ENCODE measurements around the gene KNDC1.
"Not testable (repeated sequence)": the region's sequence is repeated elsewhere in the genome, so short reads cannot be mapped to it uniquely, and the experiment has no call there.

Gene KNDC1

DNA sequence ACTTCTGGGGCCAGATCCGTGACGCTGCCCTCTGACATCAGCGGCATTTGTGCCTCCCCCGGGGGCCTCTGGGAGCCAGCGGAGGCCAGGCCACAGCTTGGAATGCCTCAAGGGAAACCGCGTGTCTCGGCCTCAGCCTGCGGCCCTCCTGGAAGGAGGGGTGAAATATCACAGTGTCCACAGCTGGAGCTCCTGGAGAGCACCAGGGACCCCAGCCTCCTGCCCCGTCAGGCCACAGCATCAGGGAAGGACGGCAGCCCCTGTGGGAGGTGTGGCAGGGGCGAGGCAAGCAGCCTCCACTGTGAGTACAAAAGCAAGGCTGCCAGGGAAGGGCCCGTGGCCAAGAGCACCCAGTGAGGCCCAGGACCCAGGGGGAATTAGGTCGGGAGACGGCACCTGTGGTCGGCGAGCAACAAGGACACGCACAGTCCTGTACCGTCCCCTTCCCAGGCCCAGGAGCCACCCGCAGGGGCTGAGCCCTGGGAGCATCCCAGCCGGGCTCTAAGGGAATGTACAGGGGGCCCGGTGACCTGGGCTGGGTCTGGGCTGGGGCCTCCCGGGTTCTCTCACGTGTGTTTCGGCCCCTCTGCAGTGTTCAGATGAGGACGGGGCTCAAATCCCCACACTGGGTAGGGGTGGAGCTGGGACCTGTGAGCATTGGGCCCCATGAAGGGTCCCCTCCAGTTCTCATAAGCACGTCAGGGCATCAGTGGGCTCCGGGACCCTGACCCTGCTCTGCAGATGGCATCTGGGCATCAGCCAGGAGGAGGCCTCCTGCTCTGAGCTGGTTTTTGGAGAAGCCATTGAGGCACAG, 18.7 kb upstream of the KNDC1 start:
- DNase-seq: no peak

DNA sequence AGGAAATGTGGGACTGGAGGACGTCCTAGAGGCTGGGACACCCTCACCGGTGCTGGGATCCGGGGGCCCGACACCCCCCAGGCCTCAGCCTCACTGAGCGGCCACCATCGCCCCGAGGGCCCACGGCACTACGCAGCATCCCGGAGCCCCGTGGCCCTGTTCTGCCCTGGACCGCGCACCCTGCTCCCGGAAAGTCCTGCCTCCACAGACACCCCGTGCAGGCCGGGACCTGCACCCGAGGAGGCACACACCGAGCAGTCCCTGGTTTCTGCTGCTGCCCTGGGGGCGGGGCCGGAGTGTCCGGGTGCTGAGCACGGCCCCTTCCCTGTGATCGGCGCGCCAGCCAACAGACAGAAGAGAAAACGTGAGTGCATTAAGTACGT, 18.1 kb upstream of the KNDC1 start:
- DNase-seq: no peak

DNA sequence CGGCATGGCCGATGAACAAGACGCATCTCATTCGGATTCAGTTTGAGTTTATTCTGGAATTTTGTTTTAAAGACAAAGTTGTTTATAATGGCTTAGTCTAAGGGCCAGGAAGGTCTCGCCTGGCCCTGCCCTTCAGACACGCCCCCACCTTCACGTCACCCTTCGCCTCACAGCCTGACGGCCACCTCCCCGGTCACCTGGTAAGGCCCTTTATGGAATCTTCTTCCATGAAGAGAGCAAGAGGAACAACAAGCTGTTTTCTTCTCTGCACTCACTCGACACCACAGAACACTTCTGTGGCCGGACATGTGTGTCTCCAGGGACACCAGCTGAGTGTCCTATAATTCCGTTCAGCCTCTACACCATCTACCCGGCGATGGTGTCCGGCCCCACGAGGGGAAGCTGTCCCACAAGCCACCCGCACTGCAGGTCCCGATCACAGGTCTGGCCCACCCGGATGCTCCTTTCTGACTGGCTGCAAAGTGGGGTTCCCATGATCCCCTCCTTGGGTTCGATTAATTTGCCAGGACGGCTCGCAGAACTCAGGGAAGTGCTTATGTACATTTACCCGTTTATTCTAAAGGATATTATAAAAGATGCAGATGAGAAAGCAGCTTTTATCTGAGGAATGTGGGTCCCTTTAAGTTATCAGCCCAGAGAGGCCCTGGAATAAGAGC, 17.4 kb upstream of the KNDC1 start:
- no peak for DNase-seq

DNA sequence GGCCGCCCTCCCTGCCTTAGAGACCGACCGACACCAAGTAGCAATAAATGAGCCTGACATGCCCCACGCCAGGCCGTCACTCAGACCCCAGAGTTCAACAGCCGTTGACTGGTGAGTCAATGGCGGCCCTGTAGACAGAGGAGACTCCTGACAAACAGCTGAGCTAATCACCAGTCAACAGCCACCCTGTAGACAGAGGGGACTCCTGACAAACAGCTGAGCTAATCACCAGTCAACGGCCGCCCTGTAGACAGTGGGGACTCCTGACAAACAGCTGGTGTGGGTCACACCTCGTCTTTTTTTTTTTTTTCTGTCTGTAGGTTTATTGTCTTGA, 16.9 kb upstream of the KNDC1 start:
- DNase-seq: no peak

DNA sequence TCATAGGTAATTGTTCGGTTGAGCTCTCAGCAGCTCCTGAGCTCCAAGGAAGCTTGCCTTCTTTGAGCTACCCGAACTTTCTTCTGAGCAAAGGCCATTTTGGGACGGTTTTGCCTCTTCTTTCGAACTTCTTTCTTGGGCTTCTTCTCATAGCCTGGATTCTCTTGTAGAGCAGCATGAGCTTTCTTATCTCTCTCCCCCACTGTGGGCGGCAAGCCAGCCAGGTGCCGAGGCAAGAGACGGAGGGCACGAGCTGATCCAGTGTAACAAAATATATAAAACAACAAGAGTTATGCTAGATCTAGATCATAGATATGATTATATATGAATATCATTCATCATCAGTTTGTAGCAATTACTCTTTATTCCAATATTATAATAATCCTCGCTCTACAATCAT, 16.5 kb upstream of the KNDC1 start:
- no peak for DNase-seq

DNA sequence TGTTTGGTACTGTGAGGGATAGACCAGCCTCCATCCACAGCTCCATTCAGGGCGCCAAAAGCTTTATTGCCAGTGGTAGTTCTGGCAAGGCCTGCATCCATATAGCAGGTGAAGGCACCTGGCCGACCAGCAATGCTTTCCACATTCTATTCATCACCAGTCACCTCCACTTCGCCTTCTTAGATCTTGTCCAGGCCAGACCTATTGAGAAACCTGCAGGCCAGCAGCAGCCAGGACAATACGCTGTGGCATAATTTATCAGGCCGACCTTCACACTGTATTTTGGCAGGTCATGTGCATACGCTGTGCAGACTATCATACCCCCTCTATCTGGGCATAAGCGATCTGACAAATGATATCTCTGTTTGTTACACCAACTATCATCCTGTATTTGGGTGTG, 15.2 kb upstream of the KNDC1 start:
- no peak for DNase-seq

DNA sequence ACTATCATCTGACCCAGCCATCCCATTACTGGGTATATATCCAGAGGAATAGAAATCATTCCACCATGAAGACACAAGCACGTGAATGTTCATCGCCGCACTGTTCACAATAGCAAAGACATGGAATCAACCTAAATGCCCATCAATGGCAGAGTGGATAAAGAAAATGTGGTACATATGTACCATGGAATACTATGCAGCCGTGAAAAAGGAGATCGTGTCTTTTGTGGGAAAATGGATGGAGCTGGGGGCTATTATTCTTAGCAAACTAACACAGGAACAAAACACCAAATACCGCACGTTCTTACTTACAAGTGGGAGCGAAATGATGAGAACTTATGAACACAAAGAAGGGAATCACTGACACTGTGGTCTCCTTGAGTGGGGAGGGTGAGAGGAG, 9.8 kb upstream of the KNDC1 start:
- no peak for DNase-seq

DNA sequence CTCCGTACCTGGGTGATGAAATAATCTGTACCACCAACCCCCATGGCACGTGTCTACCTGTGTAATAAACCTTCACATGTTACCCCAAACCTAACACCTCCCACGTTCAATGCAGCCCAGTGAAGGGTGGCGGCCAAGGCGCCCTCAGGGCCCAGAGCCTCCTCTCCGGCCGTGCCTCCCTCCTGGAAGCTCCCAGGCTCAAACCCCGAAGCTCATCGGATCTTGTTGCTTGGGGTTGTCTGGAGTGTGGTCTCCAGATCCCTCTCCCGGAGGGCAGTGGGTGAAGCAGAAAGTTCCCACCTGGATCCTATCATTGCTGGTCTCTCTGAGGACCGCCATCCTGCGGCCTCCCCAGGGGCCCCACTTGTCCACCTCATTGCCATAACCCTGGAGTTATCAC, 9.4 kb upstream of the KNDC1 start:
- DNase-seq: no peak

DNA sequence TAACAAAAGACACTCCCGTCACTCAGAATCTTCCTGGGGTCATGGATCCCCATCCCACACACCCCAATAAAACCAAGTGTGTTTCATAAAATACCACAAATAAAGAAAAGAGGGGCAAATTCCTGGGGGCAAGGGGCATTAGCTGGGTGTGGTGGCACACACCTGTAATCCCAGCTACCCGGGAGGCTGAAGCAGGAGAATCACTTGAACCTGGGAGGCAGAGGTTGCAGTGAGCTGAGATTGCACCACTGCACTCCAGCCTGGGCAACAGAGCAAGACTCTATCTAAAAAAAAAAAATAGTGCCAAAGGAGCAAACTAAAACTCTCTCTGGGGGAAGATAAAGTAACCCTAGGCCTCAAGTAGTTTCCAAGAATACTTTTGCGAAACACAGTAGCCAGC, 8.9 kb upstream of the KNDC1 start:
- DNase-seq: not testable (repeated sequence)

DNA sequence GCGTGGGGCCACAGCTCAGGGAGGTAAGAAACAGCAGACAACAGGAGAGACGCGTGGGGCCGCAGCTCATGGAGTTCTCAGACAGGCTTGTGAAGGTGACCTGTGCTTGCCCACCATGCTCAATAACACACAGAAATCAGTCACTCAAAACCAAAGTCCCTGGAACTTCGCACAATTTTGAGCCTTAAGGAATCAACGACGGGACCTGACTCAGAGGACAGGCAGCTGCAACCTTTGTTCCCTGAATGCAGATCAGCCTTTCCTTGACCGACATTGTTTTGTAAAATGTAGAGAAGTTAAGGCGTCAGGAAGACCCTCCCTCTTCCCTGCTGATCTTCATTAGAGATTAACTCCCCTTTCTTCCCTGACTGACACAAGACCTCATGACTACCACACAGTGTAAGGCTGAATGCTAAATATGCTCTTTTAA, 8.5 kb upstream of the KNDC1 start:
- DNase-seq: no peak

DNA sequence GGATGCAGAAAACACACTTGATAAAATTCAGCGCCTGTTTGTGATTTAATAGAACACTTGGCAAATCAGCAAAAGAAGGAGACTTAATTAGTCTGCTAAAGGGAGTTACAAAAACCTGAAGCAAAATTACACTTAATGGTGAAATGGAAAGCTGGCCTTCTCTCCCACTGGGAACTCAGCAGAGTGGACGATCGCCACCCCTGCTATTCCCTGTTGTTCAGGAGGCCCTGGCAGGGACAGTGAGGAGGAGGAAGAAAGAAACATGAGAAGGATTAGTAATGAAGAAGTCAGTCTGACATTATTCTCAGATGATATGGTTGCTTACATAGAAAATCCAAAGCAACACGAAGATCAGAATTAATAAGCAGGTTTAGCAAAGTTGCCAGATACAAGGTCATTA, 5.6 kb upstream of the KNDC1 start:
- DNase-seq: no peak

DNA sequence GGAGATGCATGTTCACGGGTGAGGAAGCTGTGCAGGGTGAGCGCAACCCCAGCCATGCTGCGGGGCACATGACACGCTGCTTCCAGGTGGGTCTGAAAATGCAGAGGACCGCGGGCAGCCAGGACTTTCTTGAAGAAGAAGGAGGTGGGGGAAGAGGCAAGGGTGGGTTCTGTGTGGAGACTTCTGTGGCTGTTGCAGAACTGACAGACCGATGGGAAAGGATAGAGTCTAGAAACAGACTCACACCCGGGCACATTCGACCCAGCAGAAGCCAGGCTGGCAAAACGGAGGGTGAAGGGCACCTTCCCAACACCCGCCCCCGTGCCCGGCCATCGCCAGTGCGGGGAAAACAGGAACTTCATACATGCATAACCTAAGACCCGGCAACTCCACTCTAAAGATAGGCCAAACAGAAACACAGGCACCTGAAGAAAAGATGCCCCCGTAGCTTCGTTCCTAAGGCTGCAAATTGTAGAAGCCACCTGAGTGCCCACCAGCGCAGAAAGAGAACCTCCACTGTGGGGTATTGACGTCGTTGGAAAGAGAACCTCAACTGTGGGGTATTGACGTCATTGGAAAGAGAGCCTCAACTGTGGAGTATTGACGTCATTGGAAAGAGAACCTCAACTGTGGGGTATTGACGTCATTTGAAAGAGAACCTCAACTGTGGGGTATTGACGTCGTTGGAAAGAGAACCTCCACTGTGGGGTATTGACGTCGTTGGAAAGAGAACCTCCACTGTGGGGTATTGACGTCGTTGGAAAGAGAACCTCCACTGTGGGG, 4.8 kb upstream of the KNDC1 start:
- no peak for DNase-seq

DNA sequence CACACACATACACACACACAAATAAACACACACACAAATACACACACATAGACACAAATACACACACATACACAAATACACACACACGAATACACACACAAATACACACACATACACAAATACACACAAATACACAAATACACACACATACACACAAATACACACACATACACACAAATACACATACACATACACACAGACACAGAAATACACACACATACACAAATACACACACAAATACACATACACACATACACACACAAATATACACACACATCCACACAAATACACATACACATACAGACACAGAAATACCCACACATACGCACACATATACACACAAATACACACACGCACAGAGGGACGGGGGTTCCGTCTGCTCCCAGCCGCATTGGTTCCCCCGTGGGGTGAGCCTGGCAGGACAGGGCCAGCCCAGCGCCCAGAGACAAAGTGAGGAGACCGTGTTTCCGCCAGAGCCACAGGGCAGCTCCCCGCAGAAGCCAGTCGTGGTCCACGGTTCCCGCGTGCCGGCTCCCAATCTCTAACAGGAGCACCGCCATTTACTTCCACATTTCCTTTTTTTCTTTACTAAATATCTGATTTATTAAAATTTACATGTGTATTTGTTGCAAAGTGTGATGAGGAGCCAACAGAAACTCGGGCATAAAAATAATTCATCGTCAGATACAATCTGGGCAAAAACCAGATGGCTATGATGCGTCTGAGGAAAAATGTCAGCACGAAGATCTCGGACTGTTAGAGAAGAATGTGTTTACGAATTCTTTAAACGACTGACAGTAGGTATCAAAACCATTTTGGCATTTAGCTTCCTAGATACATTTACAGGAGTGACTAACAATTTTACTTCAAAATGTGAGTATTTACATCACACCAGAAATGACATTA, 3.1 kb upstream of the KNDC1 start:
- DNase-seq: no peak

DNA sequence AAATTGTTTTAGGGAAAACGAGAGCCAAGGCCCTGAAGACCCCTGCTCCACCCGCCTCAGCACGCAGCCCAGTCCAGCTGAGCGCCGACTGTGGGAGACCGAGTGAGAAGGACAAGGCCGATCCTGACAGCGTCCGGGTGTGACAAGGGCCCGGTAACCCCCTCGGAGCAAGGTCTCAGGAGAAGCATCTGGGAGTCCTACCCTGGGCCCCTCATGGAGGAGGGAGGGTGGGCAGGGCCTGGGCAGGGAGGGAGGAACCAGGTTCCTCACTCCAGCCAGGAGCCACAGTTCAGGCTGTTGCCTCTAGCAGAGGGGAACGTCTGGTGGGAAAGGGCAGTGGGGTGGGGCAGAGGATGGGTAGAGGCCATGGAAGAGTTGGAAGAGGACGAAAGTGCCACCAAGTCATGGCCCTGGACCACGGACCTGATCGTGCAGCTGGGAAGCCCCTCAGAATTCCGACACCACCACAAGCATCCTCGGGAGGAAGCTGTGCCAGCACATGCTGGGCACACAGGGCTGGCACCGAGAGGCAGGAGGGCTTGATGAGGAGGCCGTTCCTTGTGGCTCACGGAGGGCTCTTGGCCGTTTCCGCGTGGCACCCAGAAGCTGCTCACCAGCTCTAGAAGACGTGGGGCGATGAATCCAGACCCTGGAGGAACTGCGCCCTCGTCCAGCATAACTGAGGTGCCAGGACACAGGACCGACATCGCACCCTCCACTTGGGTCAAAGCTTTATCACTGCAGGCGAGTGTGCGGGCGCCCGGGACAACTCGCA, 2.2 kb upstream of the KNDC1 start:
- no peak for DNase-seq

DNA sequence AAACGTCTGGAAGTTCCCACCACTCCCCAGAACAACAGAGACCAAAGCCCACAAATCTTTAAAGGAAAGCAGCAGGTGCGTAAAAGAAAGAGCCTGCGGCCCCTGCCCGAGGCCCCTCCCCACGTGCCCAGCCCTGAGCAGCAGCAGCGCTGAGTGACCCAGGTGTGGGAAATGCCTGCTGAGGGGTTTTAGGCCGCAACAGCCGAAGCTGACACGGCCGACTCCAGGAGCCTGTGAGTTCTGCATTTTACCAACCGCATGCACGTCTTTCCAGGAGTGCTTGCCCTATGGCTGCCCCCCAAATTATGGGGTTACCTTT, 1.6 kb upstream of the KNDC1 start:
- no peak for DNase-seq

DNA sequence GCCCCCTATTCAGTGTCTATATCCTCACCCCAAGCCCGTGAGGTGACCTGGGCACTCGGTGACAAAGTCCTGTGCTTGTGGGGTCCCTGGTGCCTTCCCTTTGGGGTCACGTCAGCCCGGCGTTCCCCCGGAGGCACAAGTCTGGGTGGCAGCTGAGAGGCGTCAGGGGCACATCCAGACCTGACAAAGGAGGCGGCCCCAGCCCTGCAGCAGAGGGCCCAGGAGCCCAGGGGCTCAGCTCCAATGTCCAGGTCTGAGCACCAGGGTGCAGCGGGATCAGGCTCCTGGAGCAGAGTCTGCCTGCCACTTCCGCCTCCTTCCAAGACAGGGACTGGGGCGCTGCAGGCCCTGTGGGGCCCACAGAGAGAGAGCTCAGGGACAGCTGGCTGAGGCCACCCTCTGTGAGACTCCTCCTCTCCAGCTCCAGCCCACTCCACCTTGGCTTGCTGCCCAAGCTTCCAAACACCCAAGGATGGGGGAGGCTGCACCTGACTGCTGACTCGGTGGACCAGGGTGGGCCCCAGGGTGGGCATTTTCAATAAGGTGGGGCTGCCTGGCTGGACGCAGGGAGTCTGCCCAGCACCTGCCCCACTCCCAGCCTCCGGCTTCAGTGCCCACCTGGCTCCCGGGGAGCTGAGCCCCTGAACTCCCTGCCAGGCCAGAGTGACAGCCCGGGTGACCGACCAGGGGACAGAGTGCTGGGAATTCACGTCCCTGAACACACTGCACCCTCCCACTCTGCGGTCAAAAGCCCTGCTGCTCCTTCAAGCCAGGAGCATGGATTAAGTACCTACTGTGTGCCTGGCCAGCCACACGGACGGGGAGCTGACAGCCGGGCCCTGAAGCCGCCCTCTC, 1.0 kb upstream of the KNDC1 start:
- no peak for DNase-seq

DNA sequence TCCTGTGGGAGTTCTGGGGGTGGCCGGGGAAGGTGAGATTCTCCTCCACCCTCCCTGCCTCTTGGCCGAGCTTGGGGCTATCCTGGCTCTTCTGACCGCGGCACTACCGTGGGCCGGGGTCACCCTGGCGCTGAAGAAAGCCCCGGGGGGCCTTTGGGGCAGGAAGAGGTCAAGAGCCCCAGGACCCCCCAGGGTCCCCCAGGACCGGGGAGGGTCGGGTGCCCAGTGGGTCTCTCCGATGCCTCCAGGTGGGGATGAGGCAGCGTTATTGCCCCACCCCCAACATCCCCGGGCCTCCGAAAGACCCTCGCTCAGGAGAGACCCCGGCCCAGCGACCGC, 439 bp upstream of the KNDC1 start:
- no peak for DNase-seq

DNA sequence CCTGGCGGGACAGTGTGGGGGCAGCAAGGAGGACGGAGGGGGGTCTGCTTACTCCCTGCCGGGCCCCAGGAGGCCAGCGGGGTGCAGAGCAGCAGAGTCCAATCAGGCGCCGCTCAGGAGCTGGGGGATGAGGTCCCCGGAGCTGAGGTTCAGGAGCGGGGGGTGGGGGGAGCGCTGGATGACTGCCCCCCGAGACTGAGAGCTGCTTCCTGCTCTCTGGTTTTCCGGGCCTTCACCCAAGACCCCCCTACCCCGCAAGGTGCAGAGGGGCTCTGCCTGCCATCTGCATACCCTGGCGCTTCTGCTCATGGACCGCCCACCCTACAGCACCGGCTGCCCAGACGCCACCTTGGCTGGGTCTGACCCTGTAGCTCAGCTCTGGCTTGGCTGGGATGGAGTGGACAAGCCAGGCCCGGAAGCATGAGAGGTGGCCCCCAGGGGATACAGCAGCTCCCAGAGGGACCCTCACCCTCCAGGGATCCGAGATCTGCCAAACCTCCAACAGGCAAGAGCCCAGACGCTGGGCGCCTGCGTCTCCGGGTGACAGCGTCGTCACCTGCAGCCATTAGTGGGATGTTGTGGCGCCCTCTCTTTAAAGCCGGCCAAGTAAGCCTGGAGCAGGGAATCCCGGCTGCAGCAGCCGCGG, 930 bp downstream of the KNDC1 start:
- DNase-seq: no peak

DNA sequence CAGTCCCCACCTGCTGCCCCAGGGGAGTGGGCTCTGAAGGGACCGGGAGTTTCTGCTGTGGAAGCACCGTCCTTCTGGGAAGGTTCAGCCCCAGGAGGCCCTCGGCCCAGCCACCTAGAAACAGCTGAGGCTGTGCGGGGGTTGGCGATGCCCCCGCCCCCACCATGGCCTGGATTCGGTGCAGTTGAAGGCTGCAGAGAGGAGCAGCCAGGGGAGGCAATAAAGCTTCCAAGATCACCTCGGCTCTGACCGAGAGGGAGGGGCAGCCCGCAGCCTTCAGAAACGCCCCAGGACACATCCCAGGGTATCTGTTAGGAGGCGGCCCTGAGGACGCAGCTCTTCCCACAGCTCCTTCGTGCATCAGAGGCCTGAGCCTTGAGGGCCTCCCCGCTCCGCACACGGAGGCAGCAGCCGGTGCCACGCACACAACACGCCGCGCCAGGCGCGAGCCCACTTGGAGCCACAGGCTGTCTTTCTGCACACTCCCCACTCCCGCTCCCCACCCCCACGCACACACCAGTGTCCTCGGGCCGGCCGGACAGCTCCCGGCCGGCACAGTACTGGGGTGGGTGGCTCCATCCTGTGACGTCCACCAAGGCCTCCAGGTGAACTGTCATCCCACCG, 1.6 kb downstream of the KNDC1 start:
- no peak for DNase-seq

DNA sequence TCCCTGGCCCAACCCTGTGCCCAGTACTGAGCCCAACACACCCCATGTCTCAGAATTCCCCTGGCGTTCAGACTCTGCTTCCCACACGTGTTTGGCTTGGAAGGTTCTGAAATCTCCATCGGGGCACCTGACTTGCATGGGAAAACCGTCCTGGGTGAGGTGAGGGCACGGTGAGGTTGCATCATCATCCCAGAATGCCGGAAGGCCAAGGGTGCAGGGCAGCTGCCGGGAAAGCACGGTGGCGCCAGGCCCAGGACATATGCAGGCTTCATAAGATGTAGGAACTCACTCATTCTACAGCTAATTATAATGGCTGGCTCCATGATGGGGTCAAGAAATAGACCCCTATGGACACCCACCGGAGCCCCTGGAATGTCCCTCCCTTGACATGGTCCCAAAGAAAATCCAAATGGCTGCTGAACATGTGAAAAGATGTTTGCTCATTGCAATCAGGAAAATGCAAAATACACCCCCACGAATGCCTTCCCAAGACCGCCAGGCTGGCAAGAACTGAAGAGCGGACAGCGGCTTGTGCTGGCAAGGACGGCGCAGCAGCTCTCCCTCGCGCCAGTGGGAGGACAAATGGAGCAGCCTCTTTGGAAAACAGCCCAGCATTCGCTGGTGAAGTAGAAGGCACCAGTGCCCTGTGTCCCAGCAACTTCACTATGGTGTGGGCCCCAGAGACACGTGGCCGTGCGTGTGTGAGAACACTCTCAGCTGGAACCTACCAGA, 2.3 kb downstream of the KNDC1 start:
- no peak for DNase-seq
